Cortex of kidney (tissue), 1 donor: ENCODE measurements around the gene IFNL3.
"Not testable (repeated sequence)": the region's sequence is repeated elsewhere in the genome, so short reads cannot be mapped to it uniquely, and the experiment has no call there.

Source experiments
- DNase-seq: peaks from one replicate; lab custom pipeline; 2025; lab: John Stamatoyannopoulos, UW

Gene IFNL3

DNA sequence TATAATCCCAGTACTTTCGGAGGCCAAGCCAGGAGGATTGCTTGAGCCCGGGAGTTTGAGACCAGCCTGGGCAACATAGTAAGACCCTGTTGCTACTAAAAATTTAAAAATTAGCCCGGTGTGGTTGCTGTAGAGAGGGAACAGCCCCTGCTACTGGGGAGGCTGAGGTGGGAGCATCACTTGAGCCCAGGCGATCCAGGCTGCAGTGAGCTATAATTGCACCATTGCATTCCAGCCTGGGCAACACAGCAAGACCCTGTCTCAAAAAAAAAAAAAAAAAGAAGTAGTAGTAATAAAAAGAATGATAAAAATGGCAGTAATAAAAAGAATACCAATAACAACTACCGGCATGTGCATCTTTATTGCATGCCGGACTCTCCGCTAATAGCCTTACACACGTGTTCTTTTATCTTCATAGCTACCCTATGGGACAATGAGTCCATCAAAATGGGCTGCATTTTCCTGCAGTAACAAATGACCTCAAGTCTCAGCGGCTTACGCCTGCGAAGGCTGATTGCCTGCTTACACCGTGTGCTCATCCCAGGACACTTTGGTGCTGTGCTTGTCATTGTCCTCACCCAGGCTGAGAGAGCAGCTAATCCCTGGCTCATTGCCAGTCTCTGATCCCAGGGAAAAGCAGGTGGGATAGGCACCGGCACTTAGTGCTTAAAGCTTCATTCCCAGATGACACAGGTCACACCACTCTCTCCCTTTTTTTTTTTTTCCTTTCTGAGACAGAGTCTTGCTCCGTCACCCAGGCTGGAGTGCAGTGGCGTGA, 26.4 kb downstream of the IFNL3 start:
- no peak for DNase-seq

- no peak for DNase-seq
Measured at GRCh38 chr19:39217094-39217493, 27.7 kb downstream of the IFNL3 start.

GRCh38 chr19:39215323-39215722, 29.5 kb downstream of the IFNL3 start:
- DNase-seq: not testable (repeated sequence)

DNA sequence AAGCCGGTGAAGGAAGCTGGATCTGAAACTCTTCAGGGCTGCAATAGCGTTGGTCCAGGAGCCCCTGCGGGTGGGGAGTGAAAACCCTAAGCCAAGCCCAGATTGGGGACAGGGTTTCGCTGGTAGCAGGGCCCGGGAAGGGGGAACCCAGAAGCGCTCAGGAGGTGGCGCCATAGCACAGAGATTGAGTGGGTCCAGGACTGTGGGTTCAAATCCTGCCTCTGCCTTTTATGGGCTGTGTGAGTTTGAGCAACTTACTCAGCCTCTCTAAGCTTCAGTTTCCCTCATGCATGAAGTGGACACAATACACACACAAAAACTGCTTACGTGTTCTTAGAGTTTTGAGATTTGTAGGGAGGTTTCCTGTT, 32.4 kb downstream of the IFNL3 start:
- DNase-seq: no peak

DNA sequence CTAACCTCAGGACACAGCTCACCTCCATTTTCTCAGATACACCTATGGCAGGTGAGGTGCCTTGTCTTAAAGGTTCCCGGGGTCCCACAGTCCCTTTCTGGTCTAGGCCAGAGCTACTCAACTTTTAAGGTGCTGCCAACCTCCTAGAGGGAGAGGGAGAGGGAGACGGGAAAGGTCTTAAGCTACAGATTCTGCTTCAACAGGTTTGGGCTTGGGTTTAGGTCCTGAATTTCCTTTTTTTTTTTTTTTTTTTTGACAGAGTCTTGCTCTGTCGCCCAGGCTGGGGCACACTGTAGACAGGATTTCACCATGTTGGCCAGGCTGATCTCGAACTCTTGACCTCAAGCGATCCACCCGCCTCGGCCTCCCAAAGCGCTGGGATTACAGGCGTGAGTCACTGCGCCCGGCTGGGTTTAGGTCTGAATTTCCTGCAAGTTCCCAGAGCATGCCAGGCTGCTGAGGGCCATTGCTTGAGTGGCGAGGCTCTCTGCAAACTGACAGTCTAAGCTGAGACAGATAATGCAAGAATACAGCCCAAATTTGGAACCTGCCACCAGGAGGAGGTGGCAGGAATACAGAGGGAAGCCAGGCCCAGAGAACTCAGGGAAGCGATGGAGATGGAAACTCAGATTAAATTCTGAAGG, 33.0 kb downstream of the IFNL3 start:
- no peak for DNase-seq

DNA sequence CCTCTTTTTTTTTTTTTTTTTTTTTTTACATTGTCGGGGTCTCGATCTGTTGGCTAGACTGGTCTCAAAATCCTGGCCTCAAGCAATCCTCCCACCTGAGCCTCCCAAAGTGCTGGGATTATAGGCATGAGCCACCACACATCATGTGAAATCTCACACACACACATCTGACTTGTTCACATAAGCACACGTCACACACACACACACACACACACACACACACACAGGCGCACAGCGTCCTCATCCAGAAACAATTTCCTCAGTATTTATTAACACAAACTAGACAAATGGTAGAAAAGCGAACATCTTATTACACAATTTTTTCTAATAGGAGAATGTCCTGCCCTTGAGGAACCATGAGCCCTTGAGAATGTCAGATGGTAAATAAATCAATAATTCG, 35.6 kb downstream of the IFNL3 start:
- DNase-seq: no peak

DNA sequence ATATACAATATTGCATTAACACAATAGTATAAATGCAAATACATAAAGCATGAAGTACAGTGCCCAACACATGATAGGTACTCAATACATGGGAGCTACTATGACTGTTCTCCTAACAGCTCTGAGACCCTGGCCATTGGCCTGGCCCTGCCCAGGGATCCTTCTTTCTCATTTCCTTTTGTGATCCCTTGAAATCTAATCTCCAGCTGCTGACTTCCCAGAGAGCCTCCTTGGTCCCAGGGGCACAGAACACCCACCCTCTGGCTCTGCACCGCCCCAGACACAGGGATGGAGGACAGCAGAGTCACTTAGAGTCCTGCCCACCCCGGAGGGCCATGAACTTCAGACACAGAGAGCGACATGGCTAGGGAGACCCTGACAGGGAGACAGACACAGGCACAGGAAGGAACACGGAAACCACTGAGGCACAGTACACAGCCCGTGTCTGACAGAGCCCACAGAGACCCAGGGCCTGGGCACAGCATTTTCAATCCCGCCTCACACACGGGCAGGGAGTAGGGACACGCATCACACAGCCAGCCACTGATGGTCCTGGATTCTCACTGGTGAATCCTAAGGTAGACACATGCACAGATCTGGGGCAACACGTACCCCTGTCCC, 36.5 kb downstream of the IFNL3 start:
- DNase-seq: no peak

DNA sequence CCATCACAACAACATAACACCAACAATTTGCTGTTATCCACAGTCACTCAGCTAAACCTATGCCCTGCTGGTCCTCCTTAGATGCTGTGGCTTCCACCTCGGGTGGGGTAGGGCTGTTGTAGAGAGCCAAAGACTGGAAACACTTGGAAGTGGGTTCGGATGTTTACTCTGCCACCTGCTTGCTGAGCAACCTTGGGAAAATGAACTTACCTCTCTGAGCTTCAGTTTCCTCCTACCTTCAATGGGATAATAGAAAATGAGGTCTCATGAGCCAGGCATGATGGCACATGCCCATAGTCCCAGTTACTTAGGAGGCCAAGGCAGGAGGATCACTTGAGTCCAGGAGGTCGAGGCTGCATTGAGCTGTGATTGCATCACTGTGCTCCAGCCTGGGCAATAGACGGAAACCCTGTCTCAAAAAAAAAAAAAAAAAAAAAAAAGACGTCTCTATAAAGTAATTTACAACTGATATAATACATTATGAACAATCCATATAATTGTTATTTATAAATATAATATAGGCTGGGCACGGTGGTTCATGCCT, 37.4 kb downstream of the IFNL3 start:
- DNase-seq: no peak

GRCh38 chr19:39206122-39206521, 38.7 kb downstream of the IFNL3 start:
- no peak for DNase-seq

DNA sequence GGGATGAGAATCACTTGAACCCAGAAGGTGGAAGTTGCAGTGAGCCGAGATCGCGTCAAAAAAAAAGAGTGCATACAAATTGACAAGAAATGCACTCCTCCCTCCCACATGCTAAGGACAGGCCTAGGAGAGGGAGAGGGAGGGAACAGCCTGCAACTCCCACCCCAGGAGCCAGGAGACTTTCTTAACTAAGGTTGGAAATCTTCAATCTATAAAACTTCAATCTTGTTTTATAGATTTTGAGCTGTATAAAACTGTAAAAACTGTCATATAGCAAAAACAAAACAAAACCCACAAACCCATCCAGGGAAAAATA, 39.4 kb downstream of the IFNL3 start:
- DNase-seq: no peak

DNA sequence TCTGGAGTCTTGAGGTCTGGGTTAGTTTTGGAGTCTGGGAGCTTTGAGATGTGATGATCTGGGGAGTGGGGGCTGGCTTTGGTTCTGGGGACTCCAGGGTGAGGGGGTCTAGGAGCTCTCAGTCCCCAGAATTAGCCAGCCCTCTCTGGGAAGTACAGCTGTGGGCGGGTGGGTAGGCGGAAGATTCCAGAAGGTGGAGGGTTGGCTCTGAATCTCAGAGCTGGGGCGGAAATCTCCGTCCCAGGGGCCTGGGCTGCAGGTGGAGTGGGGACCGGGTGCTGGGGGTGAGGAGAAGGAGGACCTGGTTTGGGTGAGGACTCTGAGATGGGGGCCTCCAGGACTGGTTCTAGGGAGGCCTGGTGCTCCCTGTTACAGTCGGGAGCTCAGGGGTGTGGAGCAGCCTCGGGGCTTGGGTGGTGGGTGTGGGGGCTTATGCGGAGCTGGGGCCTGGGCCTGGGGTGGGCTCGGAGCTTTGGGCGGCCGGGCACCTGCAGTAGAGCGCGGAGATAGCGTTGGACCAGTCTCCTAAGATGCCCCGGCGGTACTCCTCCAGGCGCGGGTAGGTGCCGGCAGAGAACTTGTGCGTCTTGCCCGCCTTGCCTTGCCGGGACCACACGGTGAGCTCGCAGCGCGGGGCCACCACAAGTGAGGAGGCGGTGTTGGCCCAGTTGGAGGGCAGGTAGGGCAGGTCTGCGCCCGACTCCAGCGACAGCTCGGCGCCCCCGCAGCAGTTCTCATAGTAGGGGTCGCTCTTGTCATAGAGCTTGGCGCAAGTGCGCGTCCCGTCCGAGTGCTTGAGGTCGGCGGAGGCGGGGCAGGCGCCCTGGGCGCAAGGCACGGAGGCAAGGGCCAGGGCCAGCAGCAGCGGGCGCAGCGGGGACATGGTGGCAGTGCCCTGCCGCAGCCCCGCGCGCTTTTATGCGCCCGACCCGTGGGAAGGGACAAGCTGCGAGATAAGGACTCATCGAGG, 41.1 kb downstream of the IFNL3 start, which contains the start of gene SYCN:
Gene SYCN, minus strand, starts transcription at position 892 of the 970 bp plus-strand sequence. Its CDS starts 9 bp downstream, at position 883.
- DNase-seq: no peak

GRCh38 chr19:39202998-39203355, 41.8 kb downstream of the IFNL3 start:
- no peak for DNase-seq

DNA sequence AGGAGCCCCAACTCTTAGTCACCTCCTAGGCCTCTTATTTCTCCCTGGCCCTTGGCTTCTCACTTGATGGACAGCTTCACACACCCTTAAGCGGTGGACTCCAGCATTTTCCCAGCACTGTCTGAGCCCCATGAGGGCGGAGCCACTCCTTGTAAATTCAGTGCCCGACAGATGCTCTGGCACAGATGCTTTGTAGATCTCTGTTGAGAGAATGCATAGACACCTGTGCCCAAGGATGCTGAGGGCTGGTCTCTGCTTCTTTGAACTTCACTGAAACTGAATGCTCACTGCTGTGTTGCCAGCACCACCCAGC, 44.0 kb downstream of the IFNL3 start:
- DNase-seq: no peak

DNA sequence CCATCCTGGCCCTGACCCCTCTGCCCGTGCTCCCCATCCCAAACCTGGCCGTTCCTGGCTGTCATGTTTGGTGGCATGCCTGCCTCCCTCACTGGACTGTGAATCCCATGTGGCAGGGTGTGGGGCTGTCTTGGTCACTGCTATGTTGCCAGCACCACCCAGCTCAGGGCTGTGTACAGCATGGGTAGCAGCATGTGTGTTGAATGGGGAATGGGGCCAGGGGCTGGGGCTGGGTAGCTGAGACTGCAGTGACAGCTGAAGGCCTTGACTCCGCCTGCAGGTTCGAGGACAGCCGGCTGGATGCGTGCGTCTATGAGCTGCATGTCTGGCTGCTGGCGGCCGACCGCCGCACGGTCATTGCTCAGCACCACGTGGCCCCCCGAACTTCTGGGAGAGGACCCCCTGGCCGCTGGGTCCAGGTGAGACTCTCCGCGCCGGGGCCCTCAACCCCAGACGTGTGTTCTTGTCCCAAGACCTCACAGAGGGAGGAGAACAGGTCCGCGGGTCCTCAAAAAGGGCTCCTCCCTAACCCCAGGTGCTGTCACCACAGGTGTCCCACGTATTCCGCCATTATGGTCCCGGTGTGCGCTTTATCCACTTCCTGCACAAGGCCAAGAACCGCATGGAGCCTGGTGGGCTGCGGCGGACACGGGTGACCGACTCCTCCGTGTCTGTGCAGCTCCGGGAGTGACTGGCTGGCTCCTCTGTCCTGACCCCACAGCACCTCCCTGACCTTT, 44.6 kb downstream of the IFNL3 start:
- no peak for DNase-seq

- DNase-seq: no peak
Measured at GRCh38 chr19:39199025-39199424, 45.8 kb downstream of the IFNL3 start.

- DNase-seq: no peak
Measured at GRCh38 chr19:39197808-39198207, 47.0 kb downstream of the IFNL3 start.

DNA sequence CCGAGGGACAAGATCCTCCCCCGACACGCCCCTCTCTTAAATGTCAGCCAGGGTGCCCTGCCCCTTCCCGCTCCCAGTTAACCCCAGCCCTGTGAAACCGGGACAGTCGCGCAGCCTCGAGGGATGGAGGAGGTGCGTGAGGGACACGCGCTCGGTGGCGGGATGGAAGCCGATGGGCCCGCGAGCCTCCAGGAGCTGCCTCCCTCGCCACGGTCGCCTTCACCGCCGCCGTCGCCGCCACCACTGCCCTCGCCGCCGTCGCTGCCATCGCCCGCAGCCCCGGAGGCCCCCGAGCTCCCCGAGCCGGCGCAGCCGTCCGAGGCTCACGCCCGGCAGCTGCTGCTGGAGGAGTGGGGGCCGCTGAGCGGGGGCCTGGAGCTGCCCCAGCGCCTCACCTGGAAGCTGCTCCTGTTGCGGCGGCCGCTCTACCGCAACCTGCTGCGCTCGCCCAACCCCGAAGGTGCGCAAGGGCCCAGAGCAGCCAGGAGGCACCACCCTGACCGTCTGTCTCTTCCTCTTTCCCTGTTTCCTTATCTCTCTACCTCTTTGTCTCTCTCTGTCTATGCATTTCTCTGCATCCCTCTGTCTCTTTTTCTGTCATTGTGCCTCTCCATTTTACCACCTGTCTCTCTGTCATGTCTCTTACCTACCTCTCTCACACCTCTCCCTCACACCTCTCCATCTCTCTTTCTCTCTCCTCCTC, 47.8 kb downstream of the IFNL3 start, which contains the start of gene NCCRP1:
Gene NCCRP1, plus strand, starts transcription at position 105 of the 703 bp plus-strand sequence. Its CDS starts 19 bp downstream, at position 124.
- no peak for DNase-seq

DNA sequence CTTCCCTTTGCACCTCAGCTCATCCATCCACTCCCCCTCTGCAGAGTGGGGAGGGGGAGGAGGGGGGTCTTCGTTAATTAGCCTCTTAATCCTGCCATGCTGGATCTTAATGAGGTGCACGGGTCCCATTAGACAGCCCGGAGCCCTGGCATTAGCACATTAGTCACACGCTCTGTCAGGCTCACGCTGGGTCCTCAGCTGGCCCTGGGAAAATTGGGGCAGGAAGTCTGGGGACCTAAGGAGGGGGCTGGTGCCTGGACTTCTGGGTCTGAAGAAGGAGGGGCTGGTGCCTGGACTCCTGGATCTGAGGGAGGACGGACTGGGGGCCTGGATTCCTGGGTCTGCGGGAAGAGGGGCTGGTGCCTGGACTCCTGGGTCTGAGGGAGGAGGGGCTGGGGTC, 48.5 kb downstream of the IFNL3 start:
- DNase-seq: no peak

DNA sequence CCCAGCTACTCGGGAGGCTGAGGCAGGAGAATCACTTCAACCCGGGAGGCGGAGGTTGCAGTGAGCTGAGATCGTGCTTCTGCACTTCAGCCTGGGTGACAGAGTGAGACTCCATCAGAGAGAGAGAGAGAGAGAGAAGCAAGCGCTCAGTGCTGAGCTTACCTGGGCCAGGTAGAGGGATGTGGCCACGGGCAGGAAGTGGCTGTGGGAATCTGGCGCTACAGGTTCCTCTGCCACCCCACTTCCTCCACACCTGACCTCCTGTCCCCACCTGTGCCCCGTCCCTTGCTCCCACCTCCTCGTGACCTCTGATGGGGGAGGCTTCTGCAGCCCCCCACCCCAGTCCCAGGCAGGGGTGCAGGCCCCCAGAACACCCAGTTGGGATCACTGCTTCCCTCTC, 49.1 kb downstream of the IFNL3 start:
- DNase-seq: no peak

DNA sequence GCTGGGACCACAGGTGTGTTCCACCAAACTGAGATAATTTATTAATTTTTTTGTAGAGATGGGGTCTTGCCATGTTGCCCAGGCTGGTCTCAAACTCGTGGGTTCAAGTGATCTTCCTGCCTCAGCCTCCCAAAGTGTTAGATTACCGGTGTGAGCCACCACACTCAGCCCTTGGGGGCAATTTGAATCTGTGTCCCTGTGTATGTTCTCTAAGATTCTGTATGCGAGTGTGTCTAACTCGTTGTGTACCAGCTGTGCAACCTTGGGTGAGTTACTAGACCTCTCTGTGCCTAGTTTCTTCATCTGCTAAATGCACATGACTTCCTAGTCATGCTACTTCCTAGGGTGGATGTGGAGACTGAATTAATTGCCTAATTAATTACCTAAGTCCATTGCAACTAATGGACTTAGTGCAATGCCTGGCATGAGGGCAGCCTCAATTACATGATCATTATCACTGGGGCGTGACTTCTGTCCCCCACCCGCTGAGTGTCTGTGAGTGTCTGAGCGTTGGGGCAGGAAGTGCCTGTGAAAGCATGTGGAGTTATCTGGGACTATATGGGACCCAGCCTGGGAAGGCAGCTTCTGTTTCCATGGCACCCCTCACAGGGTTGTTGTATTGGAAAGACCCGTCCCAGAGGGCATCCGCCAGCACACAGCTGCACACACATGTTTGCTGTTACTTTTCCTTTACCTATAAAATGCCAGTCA, 49.8 kb downstream of the IFNL3 start:
- DNase-seq: no peak
